HepG2 (cell line): Measurements from ENCODE around the gene FLRT3.

ENCODE experiments used
- FOXA3 ChIP-seq: IDR thresholded peaks from 2 replicates; pipeline ENCODE4 v1.6.1; 2016; ENCODE audit warnings: missing genetic modification reagents, missing compliant biosample characterization
- GTF2F1 ChIP-seq: fragments of 150-350 bp; IDR thresholded peaks from 2 replicates; pipeline ENCODE4 v1.6.1; 2014; ENCODE audit warnings: low read length
- HMG20A ChIP-seq: IDR thresholded peaks from 2 replicates; pipeline ENCODE4 v1.6.1; 2016; ENCODE audit warnings: borderline replicate concordance
- KAT2B ChIP-seq: fragments of 150-350 bp; IDR thresholded peaks from 2 replicates; pipeline ENCODE4 v1.6.1; 2014; ENCODE audit warnings: low read depth, low read length, borderline replicate concordance
- KAT7 ChIP-seq: IDR thresholded peaks from 2 replicates; pipeline ENCODE4 v1.6.1; 2018; ENCODE audit warnings: borderline replicate concordance, missing compliant biosample characterization
- KAT8 ChIP-seq: IDR thresholded peaks from 2 replicates; pipeline ENCODE4 v1.6.1; 2016; ENCODE audit warnings: missing genetic modification reagents, missing compliant biosample characterization
- NFIC ChIP-seq: IDR thresholded peaks from 2 replicates; pipeline ENCODE4 v1.6.1; 2012; ENCODE audit warnings: mild to moderate bottlenecking, low read length, inconsistent platforms
- NONO ChIP-seq, 2 experiments: fragments of 450-650 bp in 1 of 2; sonication (generic) in 1 of 2; formaldehyde crosslinking in 1 of 2; IDR thresholded peaks in 1 of 2; conservative IDR thresholded peaks in 1 of 2; 2 replicates each; pipeline versions ENCODE4 v1.6.1 to v1.8.0; 2017 to 2022; ENCODE audit warnings: mild to moderate bottlenecking in 1 of 2, missing genetic modification reagents in 1 of 2, moderate library complexity in 1 of 2
- ZNF10 ChIP-seq: sonication (generic); formaldehyde crosslinking; IDR thresholded peaks from 2 replicates; pipeline ENCODE4 v1.4.0; 2020; ENCODE audit warnings: mild to moderate bottlenecking, low read depth, missing genetic modification reagents, borderline replicate concordance
- ZNF75D ChIP-seq: sonication (generic); formaldehyde crosslinking; IDR thresholded peaks from 2 replicates; pipeline ENCODE4 v1.8.1; 2023; ENCODE audit warnings: missing genetic modification reagents, mild to moderate bottlenecking, borderline replicate concordance
- TF ChIP-seq, protein P1 (sequence below): sonication (generic); formaldehyde crosslinking; IDR thresholded peaks from 2 replicates; pipeline ENCODE4 v1.5.0; 2020; ENCODE audit warnings: mild to moderate bottlenecking, missing genetic modification reagents, moderate library complexity
- TF ChIP-seq, protein P2 (sequence below): sonication (generic); formaldehyde crosslinking; IDR thresholded peaks from 2 replicates; pipeline ENCODE4 v1.8.1; 2022; ENCODE audit warnings: mild to moderate bottlenecking, missing genetic modification reagents
- TF ChIP-seq, protein P3 (sequence below): sonication (generic); formaldehyde crosslinking; IDR thresholded peaks from 2 replicates; pipeline ENCODE4 v1.4.0; 2020; ENCODE audit warnings: missing genetic modification reagents

DNA sequence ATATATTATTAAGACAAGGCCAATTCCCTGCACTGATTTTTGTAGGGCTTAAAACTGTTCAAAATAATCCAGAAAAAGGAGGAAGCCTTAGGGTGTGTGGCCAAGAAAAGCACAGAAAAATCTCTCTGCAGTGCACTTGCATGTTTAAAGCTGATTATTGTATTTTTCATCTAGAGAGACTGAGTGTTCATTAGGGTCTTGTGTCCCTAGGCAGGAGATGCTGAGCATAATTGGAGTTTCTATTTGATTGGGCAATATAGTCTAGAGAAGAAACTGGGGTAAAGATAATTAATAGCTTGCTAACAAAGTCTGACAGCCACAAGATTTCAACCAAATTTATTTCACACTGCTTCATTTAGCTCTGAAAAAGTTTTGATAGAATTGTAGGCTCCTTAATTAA lies 2.4 kb downstream of the FLRT3 start:
- TF ChIP-seq, protein P1, sequence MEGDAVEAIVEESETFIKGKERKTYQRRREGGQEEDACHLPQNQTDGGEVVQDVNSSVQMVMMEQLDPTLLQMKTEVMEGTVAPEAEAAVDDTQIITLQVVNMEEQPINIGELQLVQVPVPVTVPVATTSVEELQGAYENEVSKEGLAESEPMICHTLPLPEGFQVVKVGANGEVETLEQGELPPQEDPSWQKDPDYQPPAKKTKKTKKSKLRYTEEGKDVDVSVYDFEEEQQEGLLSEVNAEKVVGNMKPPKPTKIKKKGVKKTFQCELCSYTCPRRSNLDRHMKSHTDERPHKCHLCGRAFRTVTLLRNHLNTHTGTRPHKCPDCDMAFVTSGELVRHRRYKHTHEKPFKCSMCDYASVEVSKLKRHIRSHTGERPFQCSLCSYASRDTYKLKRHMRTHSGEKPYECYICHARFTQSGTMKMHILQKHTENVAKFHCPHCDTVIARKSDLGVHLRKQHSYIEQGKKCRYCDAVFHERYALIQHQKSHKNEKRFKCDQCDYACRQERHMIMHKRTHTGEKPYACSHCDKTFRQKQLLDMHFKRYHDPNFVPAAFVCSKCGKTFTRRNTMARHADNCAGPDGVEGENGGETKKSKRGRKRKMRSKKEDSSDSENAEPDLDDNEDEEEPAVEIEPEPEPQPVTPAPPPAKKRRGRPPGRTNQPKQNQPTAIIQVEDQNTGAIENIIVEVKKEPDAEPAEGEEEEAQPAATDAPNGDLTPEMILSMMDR (CRISPR knock-in tag): no peak
- TF ChIP-seq NONO (IDR thresholded peaks at IDR 0.05): no peak
- TF ChIP-seq NONO (CRISPR knock-in tag; conservative IDR thresholded peaks at IDR 0.05): no peak
- TF ChIP-seq, protein P2, sequence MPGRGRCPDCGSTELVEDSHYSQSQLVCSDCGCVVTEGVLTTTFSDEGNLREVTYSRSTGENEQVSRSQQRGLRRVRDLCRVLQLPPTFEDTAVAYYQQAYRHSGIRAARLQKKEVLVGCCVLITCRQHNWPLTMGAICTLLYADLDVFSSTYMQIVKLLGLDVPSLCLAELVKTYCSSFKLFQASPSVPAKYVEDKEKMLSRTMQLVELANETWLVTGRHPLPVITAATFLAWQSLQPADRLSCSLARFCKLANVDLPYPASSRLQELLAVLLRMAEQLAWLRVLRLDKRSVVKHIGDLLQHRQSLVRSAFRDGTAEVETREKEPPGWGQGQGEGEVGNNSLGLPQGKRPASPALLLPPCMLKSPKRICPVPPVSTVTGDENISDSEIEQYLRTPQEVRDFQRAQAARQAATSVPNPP (CRISPR knock-in tag): no peak
- TF ChIP-seq KAT7: no peak
- TF ChIP-seq ZNF75D (CRISPR knock-in tag): no peak
- TF ChIP-seq, protein P3, sequence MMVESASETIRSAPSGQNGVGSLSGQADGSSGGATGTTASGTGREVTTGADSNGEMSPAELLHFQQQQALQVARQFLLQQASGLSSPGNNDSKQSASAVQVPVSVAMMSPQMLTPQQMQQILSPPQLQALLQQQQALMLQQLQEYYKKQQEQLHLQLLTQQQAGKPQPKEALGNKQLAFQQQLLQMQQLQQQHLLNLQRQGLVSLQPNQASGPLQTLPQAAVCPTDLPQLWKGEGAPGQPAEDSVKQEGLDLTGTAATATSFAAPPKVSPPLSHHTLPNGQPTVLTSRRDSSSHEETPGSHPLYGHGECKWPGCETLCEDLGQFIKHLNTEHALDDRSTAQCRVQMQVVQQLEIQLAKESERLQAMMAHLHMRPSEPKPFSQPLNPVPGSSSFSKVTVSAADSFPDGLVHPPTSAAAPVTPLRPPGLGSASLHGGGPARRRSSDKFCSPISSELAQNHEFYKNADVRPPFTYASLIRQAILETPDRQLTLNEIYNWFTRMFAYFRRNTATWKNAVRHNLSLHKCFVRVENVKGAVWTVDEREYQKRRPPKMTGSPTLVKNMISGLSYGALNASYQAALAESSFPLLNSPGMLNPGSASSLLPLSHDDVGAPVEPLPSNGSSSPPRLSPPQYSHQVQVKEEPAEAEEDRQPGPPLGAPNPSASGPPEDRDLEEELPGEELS (CRISPR knock-in tag): no peak
- TF ChIP-seq ZNF10 (CRISPR knock-in tag): no peak
- no peak for TF ChIP-seq HMG20A (CRISPR knock-in tag)
- no peak for TF ChIP-seq KAT8 (CRISPR knock-in tag)
- no peak for TF ChIP-seq GTF2F1
- no peak for TF ChIP-seq NFIC
- TF ChIP-seq FOXA3 (CRISPR knock-in tag): no peak
- TF ChIP-seq KAT2B: no peak
